OCI-LY3 (cell line): Measurements from ENCODE around the gene KRT14.

Experiments used
- CTCF ChIP-seq: fragments of 200-600, 300-600 bp; sonication (generic); IDR thresholded peaks from 2 replicates; pipeline ENCODE4 v1.5.1; 2014; ENCODE audit warnings: antibody characterized with exemption, low read length, low read depth
- EZH2phosphoT487 ChIP-seq: fragments of 200-600 bp; shearing (Covaris generic); IDR thresholded peaks from 2 replicates; pipeline ENCODE4 v1.6.1; 2018; ENCODE audit warnings: antibody characterized with exemption, mixed run types, low read depth

- TF ChIP-seq CTCF (no peak), EZH2phosphoT487 (no peak)
Observed at GRCh38 chr17:41600318-41600717, 13.6 kb upstream of the KRT14 start.
